ENCODE measurements around the gene PCP4. TPM values are rescaled to one million over a fixed set of nuclear protein-coding genes. Genes with fewer than 3 reads are reported as not detected.

PCP4 gene
- polyA plus RNA-seq, 1 donor (not counting 4 experiments of a cell fraction or from before 2014, with no cell fraction given) = not detected

GRCh38 chr21:39972471-39972870 lies 105.2 kb downstream of the PCP4 start:
- no peak overlapping the region for H3K27ac ChIP-seq (ENCODE audit: control insufficient read depth, insufficient read depth, low read length)
- H2AFZ ChIP-seq (ENCODE audit: control insufficient read depth, low read length) = no peak overlapping the region
- no peaks in the 10 kb centered on the region for H3K9me1 ChIP-seq (ENCODE audit: control insufficient read depth, extremely low read depth, insufficient read depth, low read length)
- DNase-seq (ENCODE audit: low read depth, low spot score) (no peak), FAIRE-seq (no peak)
- no peaks in the 10 kb centered on the region for H3K36me3 ChIP-seq (ENCODE audit: control insufficient read depth in 2 of 2, extremely low read depth in 1 of 2, insufficient read depth in 2 of 2, low read length in 2 of 2)
- no peaks in the 10 kb centered on the region for H3K27me3 ChIP-seq (ENCODE audit: control insufficient read depth, extremely low read depth, insufficient read depth, low read length)
- H3K79me2 ChIP-seq (ENCODE audit: control insufficient read depth, insufficient read depth, low read length) = no peaks in the 10 kb centered on the region
- dilution Hi-C loops (cut with MboI; ENCODE audit: extremely low pct_ligation_motif_present, low sequenced_read_pairs) = no loop called here
- TF ChIP-seq EZH2 (IDR thresholded peaks at IDR 0.05; ENCODE audit: low read length) (no peak), CTCF (optimal IDR thresholded peaks at IDR 0.05 in 1 of 3, IDR thresholded peaks at IDR 0.05 in 1 of 3, conservative IDR thresholded peaks at IDR 0.05 in 1 of 3; ENCODE audit: extremely low read depth in 1 of 3, insufficient read depth in 2 of 3, low read length in 3 of 3) (no peak)
- no peak overlapping the region for H3K4me3 ChIP-seq (ENCODE audit: control insufficient read depth in 2 of 3, extremely low read depth in 1 of 3, insufficient read depth in 2 of 3, low read depth in 1 of 3, low read length in 3 of 3)
- no peaks in the 10 kb centered on the region for H4K20me1 ChIP-seq (ENCODE audit: control insufficient read depth, extremely low read depth, insufficient read depth, low read length)
- H3K4me2 ChIP-seq (ENCODE audit: control insufficient read depth, extremely low read depth, insufficient read depth, low read depth, low read length) = no peak overlapping the region
- H3K4me1 ChIP-seq (ENCODE audit: control insufficient read depth, extremely low read depth, insufficient read depth, low read length) = no peaks in the 10 kb centered on the region
- no peak overlapping the region for H3K9ac ChIP-seq (ENCODE audit: control insufficient read depth, extremely low read depth, insufficient read depth, low read length)
- peaks cover 3% of the 10 kb centered on the region for H3K9me3 ChIP-seq (ENCODE audit: control insufficient read depth, low read depth, low read length)

DNA sequence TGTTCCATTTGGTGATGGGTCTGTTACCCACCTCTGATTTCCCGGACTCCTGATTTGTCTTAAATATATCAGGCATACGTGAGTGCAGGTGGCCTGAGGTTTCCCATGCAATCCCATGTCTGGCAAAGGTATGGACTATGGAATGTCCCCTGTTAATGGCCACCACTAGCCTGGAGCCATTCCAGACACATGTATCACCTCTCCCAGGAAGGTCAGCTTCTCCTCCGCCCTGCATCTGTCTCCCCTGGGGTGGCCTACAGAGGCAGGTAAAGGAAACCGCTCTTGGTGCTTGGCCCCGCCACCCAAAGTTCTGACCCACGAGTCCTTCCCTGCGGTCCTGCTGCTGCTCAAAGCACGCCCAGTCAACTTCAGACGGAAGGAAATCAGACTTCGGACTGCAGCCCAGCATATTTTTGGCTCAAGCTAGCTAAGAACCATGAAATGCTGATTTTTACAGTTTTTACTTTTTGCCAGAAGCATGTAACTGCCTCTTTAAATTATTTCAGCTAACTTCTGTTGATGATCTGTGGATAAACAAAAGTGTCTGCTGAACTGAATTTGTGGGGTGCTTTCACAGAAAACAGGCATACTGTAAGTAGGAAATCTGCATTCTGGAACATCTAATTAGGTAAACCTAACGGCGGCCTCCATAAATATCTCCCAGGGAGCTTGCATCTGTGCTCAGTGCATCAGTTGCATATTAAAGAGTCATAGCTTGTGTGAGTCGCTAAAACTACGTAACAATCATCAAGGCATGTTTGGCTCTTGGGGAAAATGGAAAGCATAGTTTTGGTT lies 105.9 kb downstream of the PCP4 start:
- no peak overlapping the region for H3K4me2 ChIP-seq (ENCODE audit: control insufficient read depth, extremely low read depth, insufficient read depth, low read depth, low read length)
- dilution Hi-C loops (cut with MboI; ENCODE audit: extremely low pct_ligation_motif_present, low sequenced_read_pairs) = no loop called here
- peaks cover 1% of the 10 kb centered on the region for H3K9me3 ChIP-seq (ENCODE audit: control insufficient read depth, low read depth, low read length)
- no peaks in the 10 kb centered on the region for H3K27me3 ChIP-seq (ENCODE audit: control insufficient read depth, extremely low read depth, insufficient read depth, low read length)
- no peak overlapping the region for H3K4me3 ChIP-seq (ENCODE audit: control insufficient read depth in 2 of 3, extremely low read depth in 1 of 3, insufficient read depth in 2 of 3, low read depth in 1 of 3, low read length in 3 of 3)
- DNase-seq (ENCODE audit: low read depth, low spot score) = no peak
- no peak for TF ChIP-seq CTCF (optimal IDR thresholded peaks at IDR 0.05 in 1 of 3, IDR thresholded peaks at IDR 0.05 in 1 of 3, conservative IDR thresholded peaks at IDR 0.05 in 1 of 3; ENCODE audit: extremely low read depth in 1 of 3, insufficient read depth in 2 of 3, low read length in 3 of 3)
- TF ChIP-seq EZH2 (IDR thresholded peaks at IDR 0.05; ENCODE audit: low read length) = no peak
- no peak overlapping the region for H2AFZ ChIP-seq (ENCODE audit: control insufficient read depth, low read length)
- H3K36me3 ChIP-seq (ENCODE audit: control insufficient read depth in 2 of 2, extremely low read depth in 1 of 2, insufficient read depth in 2 of 2, low read length in 2 of 2) = no peaks in the 10 kb centered on the region
- no peaks in the 10 kb centered on the region for H3K4me1 ChIP-seq (ENCODE audit: control insufficient read depth, extremely low read depth, insufficient read depth, low read length)
- no peak for FAIRE-seq
- no peak overlapping the region for H3K9ac ChIP-seq (ENCODE audit: control insufficient read depth, extremely low read depth, insufficient read depth, low read length)
- H3K9me1 ChIP-seq (ENCODE audit: control insufficient read depth, extremely low read depth, insufficient read depth, low read length) = no peaks in the 10 kb centered on the region
- H3K27ac ChIP-seq (ENCODE audit: control insufficient read depth, insufficient read depth, low read length) = no peak overlapping the region
- no peaks in the 10 kb centered on the region for H3K79me2 ChIP-seq (ENCODE audit: control insufficient read depth, insufficient read depth, low read length)
- H4K20me1 ChIP-seq (ENCODE audit: control insufficient read depth, extremely low read depth, insufficient read depth, low read length) = no peaks in the 10 kb centered on the region

Data from keratinocyte (primary cell).